Neuronal stem cell (in vitro differentiated cells): ENCODE results near the gene FRS3.

Source experiments
- DNase-seq: peaks from one replicate; pipeline ENCODE4 v3.0.0-alpha.2; 2013; ENCODE audit warnings: low spot score
- H2AFZ ChIP-seq: one replicate; pipeline ENCODE4 v1.6.1; 2013; ENCODE audit warnings: mild to moderate bottlenecking, low read length, inconsistent platforms
- H2AK5ac ChIP-seq: 2 replicates; pipeline ENCODE4 v1.6.1; 2013; ENCODE audit warnings: low read depth, mild to moderate bottlenecking, inconsistent platforms, low read length, moderate library complexity, mixed read lengths
- H2BK120ac ChIP-seq: 2 replicates; pipeline ENCODE4 v1.6.1; 2013; ENCODE audit warnings: low read depth, mild to moderate bottlenecking, inconsistent platforms, low read length, moderate library complexity, mixed read lengths
- H2BK12ac ChIP-seq: one replicate; pipeline ENCODE4 v1.6.1; 2013; ENCODE audit warnings: low read length, inconsistent platforms
- H2BK15ac ChIP-seq: 2 replicates; pipeline ENCODE4 v1.6.1; 2013; ENCODE audit warnings: mild to moderate bottlenecking, low read length, inconsistent platforms, mixed read lengths
- H2BK5ac ChIP-seq: one replicate; pipeline ENCODE4 v1.6.1; 2013; ENCODE audit warnings: inconsistent platforms, mild to moderate bottlenecking, low read length, moderate library complexity
- H3K14ac ChIP-seq: one replicate; pipeline ENCODE4 v1.6.1; 2013; ENCODE audit warnings: low read length, inconsistent platforms
- H3K18ac ChIP-seq: 2 replicates; pipeline ENCODE4 v1.6.1; 2013; ENCODE audit warnings: low read length, inconsistent platforms
- H3K23ac ChIP-seq: 2 replicates; pipeline ENCODE4 v1.6.1; 2013; ENCODE audit warnings: low read depth, mild to moderate bottlenecking, mixed read lengths, low read length, inconsistent platforms; ENCODE audit not compliant: poor library complexity
- H3K27ac ChIP-seq: replicated peaks from 3 replicates; pipeline ENCODE4 v1.5.1; 2013; ENCODE audit warnings: low read length, inconsistent platforms
- H3K27me3 ChIP-seq, 3 experiments: 2 replicates each; pipeline ENCODE4 v1.6.1; 2013; ENCODE audit warnings: low read length in 3 of 3, mild to moderate bottlenecking in 2 of 3, inconsistent platforms in 1 of 3, low read depth in 1 of 3, mixed read lengths in 1 of 3, moderate library complexity in 1 of 3; ENCODE audit not compliant: control insufficient read depth in 3 of 3, insufficient read depth in 3 of 3
- H3K36me3 ChIP-seq, 2 donors: replicated peaks in 1 of 2; 2 replicates each; pipeline ENCODE4 v1.6.1; 2013; ENCODE audit warnings: low read length in 2 of 2; ENCODE audit not compliant: control insufficient read depth in 2 of 2, insufficient read depth in 2 of 2
- H3K4ac ChIP-seq: 2 replicates; pipeline ENCODE4 v1.6.1; 2013; ENCODE audit warnings: inconsistent platforms, mild to moderate bottlenecking, low read length, moderate library complexity
- H3K4me1 ChIP-seq, 2 donors: 1 replicate in 1 of 2; 2 replicates in 1 of 2; pipeline ENCODE4 v1.6.1; 2013; ENCODE audit warnings: low read length in 2 of 2, low read depth in 1 of 2; ENCODE audit not compliant: control insufficient read depth in 2 of 2, insufficient read depth in 1 of 2
- H3K4me2 ChIP-seq: one replicate; pipeline ENCODE4 v1.6.1; 2013; ENCODE audit warnings: mild to moderate bottlenecking, low read length, inconsistent platforms; ENCODE audit not compliant: insufficient read depth, poor library complexity, severe bottlenecking
- H3K4me3 ChIP-seq, 2 donors: 2 replicates each; pipeline ENCODE4 v1.5.1; 2013; ENCODE audit warnings: low read length in 2 of 2, mild to moderate bottlenecking in 2 of 2, inconsistent platforms in 1 of 2, moderate library complexity in 1 of 2
- H3K79me1 ChIP-seq: one replicate; pipeline ENCODE4 v1.6.1; 2013; ENCODE audit warnings: low read depth, mild to moderate bottlenecking, inconsistent platforms, low read length, moderate library complexity
- H3K9ac ChIP-seq: one replicate; pipeline ENCODE4 v1.6.1; 2013; ENCODE audit warnings: mild to moderate bottlenecking, low read depth, low read length, inconsistent platforms; ENCODE audit not compliant: poor library complexity
- H3K9me3 ChIP-seq, 2 donors: replicated peaks in 1 of 2; 2 replicates each; pipeline versions ENCODE3 to v1.6.1; 2013; ENCODE audit warnings: low read length in 2 of 2, mild to moderate bottlenecking in 2 of 2, inconsistent platforms in 1 of 2, low read depth in 1 of 2, mixed read lengths in 1 of 2, moderate library complexity in 1 of 2; ENCODE audit not compliant: control insufficient read depth in 2 of 2, insufficient read depth in 1 of 2
- H4K8ac ChIP-seq: one replicate; pipeline ENCODE4 v1.6.1; 2013; ENCODE audit warnings: low read depth, mild to moderate bottlenecking, inconsistent platforms, low read length, moderate library complexity
- H4K91ac ChIP-seq: one replicate; pipeline ENCODE4 v1.6.1; 2013; ENCODE audit warnings: low read length, low read depth, mild to moderate bottlenecking, inconsistent platforms; ENCODE audit not compliant: poor library complexity
- WGBS, 2 donors: extraction: QIAGEN DNeasy Blood & Tissue Kit; methylation state at CpG; one replicate each; pipeline ENCODE4 v1.1.7; 2013; ENCODE audit warnings: missing lambda C conversion rate in 2 of 2, mixed read lengths in 1 of 2; ENCODE audit not compliant: insufficient read length in 2 of 2, insufficient replicate concordance in 1 of 2; ENCODE audit errors: extremely low coverage in 2 of 2; 5-methylcytosine and 5-hydroxymethylcytosine counted together

FRS3 gene

GRCh38 chr6:41791305-41791704, 11.6 kb upstream of the FRS3 start:
- Histone ChIP-seq H3K27me3 (no peaks in the 10 kb centered on the region), H3K23ac (no peak overlapping the region), H2AK5ac (no peak overlapping the region), H3K27ac (no peak overlapping the region), H2BK5ac (no peak overlapping the region), H2BK12ac (no peak overlapping the region), H3K79me1 (no peaks in the 10 kb centered on the region), H3K36me3 (peaks cover 22 to 72% of the 10 kb centered on the region in 2 donors), H4K8ac (no peak overlapping the region), H2BK120ac (no peak overlapping the region), H3K9me3 (no peaks in the 10 kb centered on the region), H3K4ac (no peak overlapping the region), H3K14ac (no peak overlapping the region), H2AFZ (no peak overlapping the region), H3K9ac (no peak overlapping the region), H2BK15ac (no peak overlapping the region), H4K91ac (no peak overlapping the region), H3K4me2 (no peak overlapping the region), H3K4me3 (no peak overlapping the region), H3K4me1 (no peaks in the 10 kb centered on the region), H3K18ac (no peak overlapping the region)
- DNase-seq, result no peak
- WGBS, 2 donors, result no CpG with 5 or more reads among the region's 1 CpG

GRCh38 chr6:41790045-41790444, 10.3 kb upstream of the FRS3 start:
- DNase-seq, result no peak
- Histone ChIP-seq H2AFZ (no peak overlapping the region), H3K79me1 (no peaks in the 10 kb centered on the region), H3K18ac (no peak overlapping the region), H3K4me2 (no peak overlapping the region), H2BK120ac (no peak overlapping the region), H2BK15ac (no peak overlapping the region), H2BK12ac (no peak overlapping the region), H2BK5ac (no peak overlapping the region), H3K23ac (no peak overlapping the region), H3K27me3 (no peaks in the 10 kb centered on the region), H3K9ac (no peak overlapping the region), H3K27ac (no peak overlapping the region), H3K9me3 (no peaks in the 10 kb centered on the region), H3K14ac (no peak overlapping the region), H3K36me3 (peaks cover 17 to 59% of the 10 kb centered on the region in 2 donors), H4K91ac (no peak overlapping the region), H3K4me1 (peaks cover 2 to 5% of the 10 kb centered on the region in 2 donors), H3K4me3 (no peak overlapping the region), H3K4ac (no peak overlapping the region), H2AK5ac (no peak overlapping the region), H4K8ac (no peak overlapping the region)
- no CpG with 5 or more reads among the region's 1 CpG for WGBS, 2 donors

GRCh38 chr6:41789390-41789724, 9.7 kb upstream of the FRS3 start:
- no peak for DNase-seq
- Histone ChIP-seq H2BK15ac (no peak overlapping the region), H2BK12ac (no peak overlapping the region), H3K27ac (no peak overlapping the region), H3K14ac (no peak overlapping the region), H2AK5ac (no peak overlapping the region), H3K23ac (no peak overlapping the region), H2AFZ (no peak overlapping the region), H4K91ac (no peak overlapping the region), H3K27me3 (no peaks in the 10 kb centered on the region), H3K4me3 (no peak overlapping the region), H3K18ac (no peak overlapping the region), H2BK5ac (no peak overlapping the region), H3K4me2 (no peak overlapping the region), H3K9ac (no peak overlapping the region), H3K36me3 (peaks cover 14 to 53% of the 10 kb centered on the region in 2 donors), H3K79me1 (no peaks in the 10 kb centered on the region), H3K4ac (no peak overlapping the region), H3K9me3 (no peaks in the 10 kb centered on the region), H3K4me1 (peaks cover 2 to 5% of the 10 kb centered on the region in 2 donors), H2BK120ac (no peak overlapping the region), H4K8ac (no peak overlapping the region)
- WGBS, 2 donors, result no CpG with 5 or more reads among the region's 3 CpGs

- DNase-seq, result peak; percentile 95
- H2AFZ ChIP-seq, result peak within 1 kb of the TSS; percentile 93
- H3K27me3 ChIP-seq, result no peaks in the 10 kb centered on the region
- peak within 1 kb of the TSS; percentile 90 for H3K4me2 ChIP-seq
- H3K9ac ChIP-seq, result peak within 1 kb of the TSS; percentile 93
- no peaks in the 10 kb centered on the region for H3K79me1 ChIP-seq
- H4K91ac ChIP-seq, result peak within 1 kb of the TSS; percentile 35
- no peak within 1 kb of the TSS for H2BK12ac ChIP-seq
- peak within 1 kb of the TSS; percentile 81 for H3K23ac ChIP-seq
- no peaks in the 10 kb centered on the region for H3K9me3 ChIP-seq
- peak within 1 kb of the TSS; percentile 66 for H3K27ac ChIP-seq
- H2BK5ac ChIP-seq, result peak within 1 kb of the TSS; percentile 56
- WGBS, 2 donors, result no CpG with 5 or more reads among the region's 55 CpGs
- peak within 1 kb of the TSS; percentile 97 for H3K18ac ChIP-seq
- H2BK120ac ChIP-seq, result no peak within 1 kb of the TSS
- peaks cover 14 to 36% of the 10 kb centered on the region in 2 donors for H3K36me3 ChIP-seq
- no peak within 1 kb of the TSS for H4K8ac ChIP-seq
- peak within 1 kb of the TSS; percentile 77 for H2AK5ac ChIP-seq
- peak within 1 kb of the TSS; percentile 77 to 98 for H3K4me3 ChIP-seq
- no peak within 1 kb of the TSS for H2BK15ac ChIP-seq
- no peak within 1 kb of the TSS for H3K4ac ChIP-seq
- H3K14ac ChIP-seq, result peak within 1 kb of the TSS; percentile 86
- peaks cover 2 to 5% of the 10 kb centered on the region in 2 donors for H3K4me1 ChIP-seq
These were observed 7.7 kb upstream of the FRS3 start, which contains the start of gene TOMM6 for GRCh38 chr6:41787219-41787917. TSS of gene TOMM6 (plus strand) at chr6:41787694. CDS start at chr6:41787698, 4 bp downstream.
